Endodermal cell (in vitro differentiated cells): ENCODE results near the gene ANKS1B. TPM values are rescaled to one million over a fixed set of nuclear protein-coding genes. Genes with fewer than 3 reads are reported as not detected.

Experiments
- DNase-seq: peaks from one replicate; pipeline ENCODE4 v3.0.0-alpha.2; 2017
- H3K27ac ChIP-seq: 2 replicates; pipeline ENCODE4 v1.5.1; 2013; ENCODE audit warnings: mild to moderate bottlenecking, low read depth, low read length, moderate library complexity
- H3K27me3 ChIP-seq: 2 replicates; pipeline ENCODE4 v1.6.1; 2013; ENCODE audit warnings: mild to moderate bottlenecking, low read length, moderate library complexity; ENCODE audit not compliant: insufficient read depth, control insufficient read depth, poor library complexity, severe bottlenecking
- H3K36me3 ChIP-seq: 2 replicates; pipeline ENCODE4 v1.7.0; 2013; ENCODE audit warnings: mild to moderate bottlenecking, low read length, moderate library complexity; ENCODE audit not compliant: control insufficient read depth, insufficient read depth
- H3K4me1 ChIP-seq: one replicate; pipeline ENCODE4 v1.7.0; 2013; ENCODE audit warnings: low read length; ENCODE audit not compliant: control insufficient read depth, insufficient read depth
- H3K4me3 ChIP-seq: 2 replicates; pipeline ENCODE4 v1.5.1; 2013; ENCODE audit warnings: mild to moderate bottlenecking, low read length, moderate library complexity
- H3K9ac ChIP-seq: 2 replicates; pipeline ENCODE4 v1.6.1; 2013; ENCODE audit warnings: mild to moderate bottlenecking, low read length, moderate library complexity; ENCODE audit not compliant: poor library complexity, severe bottlenecking; ENCODE audit errors: extremely low read depth
- H3K9me3 ChIP-seq: 2 replicates; pipeline ENCODE4 v1.6.1; 2013; ENCODE audit warnings: mild to moderate bottlenecking, low read length, moderate library complexity; ENCODE audit not compliant: control insufficient read depth
- H3K27ac Mint-ChIP-seq: 2 replicates; pipeline ENCODE4 v1.8.0; 2020; ENCODE audit warnings: mixed read lengths
- H3K27me3 Mint-ChIP-seq: 2 replicates; pipeline ENCODE4 v1.8.0; 2021; ENCODE audit warnings: mild to moderate bottlenecking, mixed read lengths; ENCODE audit not compliant: insufficient read depth
- H3K36me3 Mint-ChIP-seq: 2 replicates; pipeline ENCODE4 v1.8.0; 2020; ENCODE audit warnings: low read depth, mixed read lengths
- H3K4me1 Mint-ChIP-seq: 2 replicates; pipeline ENCODE4 v1.8.0; 2020; ENCODE audit warnings: mixed read lengths
- H3K4me3 Mint-ChIP-seq: 2 replicates; pipeline ENCODE4 v1.8.0; 2020; ENCODE audit warnings: mild to moderate bottlenecking, moderate library complexity, mixed read lengths
- H3K9me3 Mint-ChIP-seq: 2 replicates; pipeline ENCODE4 v1.8.0; 2020; ENCODE audit warnings: mild to moderate bottlenecking, mixed read lengths
- WGBS, 2 experiments: methylation state at CpG; one replicate each; pipeline versions ENCODE4 v1.1.5 to v1.1.7; 2013; ENCODE audit warnings: missing lambda C conversion rate in 2 of 2, mixed read lengths in 1 of 2; ENCODE audit not compliant: insufficient coverage in 1 of 2, insufficient read length in 1 of 2; 5-methylcytosine and 5-hydroxymethylcytosine counted together
- total RNA-seq, 2 donors: library from RNA; stranded (reverse); fragmentation: NEBNext Ultra II Directional in 1 of 2; extraction: Animal tissue kit (Norgen Biotek cat#: 25700) in 1 of 2; gene quantifications; 2 replicates in 1 of 2; 3 replicates in 1 of 2; pipeline ENCODE4 v1.2.1, GENCODE V29; 2021
- TF ChIP-seq, protein P1 (sequence below): fragments of 200-600 bp; sonication (generic); conservative IDR thresholded peaks from 2 replicates; pipeline ENCODE4 v1.5.0; 2021; ENCODE audit warnings: antibody characterized with exemption, mild to moderate bottlenecking

Gene ANKS1B
- total RNA-seq, 2 donors from 2014 or later, result 28.5 to 65.8 TPM

DNA sequence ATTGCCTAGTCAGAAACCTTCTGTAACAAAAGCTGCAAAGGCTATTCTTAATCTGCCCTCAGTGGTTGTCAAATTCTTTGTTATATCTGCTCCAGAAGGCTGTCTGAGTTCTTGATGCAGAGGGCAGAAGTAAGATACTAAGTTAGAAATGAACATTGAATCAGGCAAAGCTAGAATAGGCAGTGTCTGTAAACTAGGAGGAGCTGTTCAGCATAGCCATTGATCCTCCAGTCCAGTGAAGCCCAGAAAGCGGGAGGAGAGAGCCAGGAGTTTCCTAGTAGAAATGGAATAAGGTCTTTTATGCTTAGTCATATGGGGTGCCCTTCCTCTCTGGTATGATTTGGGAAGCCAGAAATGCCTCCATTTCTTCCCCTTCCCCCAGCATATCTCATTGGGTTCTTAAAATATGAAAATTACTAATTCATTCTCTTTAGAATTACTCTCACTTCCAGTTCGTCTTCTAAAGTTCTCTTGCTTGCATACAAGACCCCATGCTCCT is 1263.5 kb downstream of the ANKS1B start:
- Mint-ChIP-seq H3K36me3 (peaks cover 22% of the 10 kb centered on the region), H3K4me1 (peaks cover 3% of the 10 kb centered on the region), H3K4me3 (no peak overlapping the region), H3K27ac (no peak overlapping the region), H3K27me3 (no peaks in the 10 kb centered on the region), H3K9me3 (no peaks in the 10 kb centered on the region)
- Histone ChIP-seq H3K4me3 (no peak overlapping the region), H3K9ac (no peak overlapping the region), H3K36me3 (peaks cover 46% of the 10 kb centered on the region), H3K27me3 (no peaks in the 10 kb centered on the region), H3K4me1 (no peaks in the 10 kb centered on the region), H3K9me3 (no peaks in the 10 kb centered on the region), H3K27ac (no peak overlapping the region)
- WGBS, 2 experiments, result 90% methylated on average over 2 of the region's 2 CpGs; no CpG with 5 or more reads in 1 of the 2 experiments
- TF ChIP-seq, protein P1, sequence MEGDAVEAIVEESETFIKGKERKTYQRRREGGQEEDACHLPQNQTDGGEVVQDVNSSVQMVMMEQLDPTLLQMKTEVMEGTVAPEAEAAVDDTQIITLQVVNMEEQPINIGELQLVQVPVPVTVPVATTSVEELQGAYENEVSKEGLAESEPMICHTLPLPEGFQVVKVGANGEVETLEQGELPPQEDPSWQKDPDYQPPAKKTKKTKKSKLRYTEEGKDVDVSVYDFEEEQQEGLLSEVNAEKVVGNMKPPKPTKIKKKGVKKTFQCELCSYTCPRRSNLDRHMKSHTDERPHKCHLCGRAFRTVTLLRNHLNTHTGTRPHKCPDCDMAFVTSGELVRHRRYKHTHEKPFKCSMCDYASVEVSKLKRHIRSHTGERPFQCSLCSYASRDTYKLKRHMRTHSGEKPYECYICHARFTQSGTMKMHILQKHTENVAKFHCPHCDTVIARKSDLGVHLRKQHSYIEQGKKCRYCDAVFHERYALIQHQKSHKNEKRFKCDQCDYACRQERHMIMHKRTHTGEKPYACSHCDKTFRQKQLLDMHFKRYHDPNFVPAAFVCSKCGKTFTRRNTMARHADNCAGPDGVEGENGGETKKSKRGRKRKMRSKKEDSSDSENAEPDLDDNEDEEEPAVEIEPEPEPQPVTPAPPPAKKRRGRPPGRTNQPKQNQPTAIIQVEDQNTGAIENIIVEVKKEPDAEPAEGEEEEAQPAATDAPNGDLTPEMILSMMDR, result no peak
- DNase-seq, result no peak

DNA sequence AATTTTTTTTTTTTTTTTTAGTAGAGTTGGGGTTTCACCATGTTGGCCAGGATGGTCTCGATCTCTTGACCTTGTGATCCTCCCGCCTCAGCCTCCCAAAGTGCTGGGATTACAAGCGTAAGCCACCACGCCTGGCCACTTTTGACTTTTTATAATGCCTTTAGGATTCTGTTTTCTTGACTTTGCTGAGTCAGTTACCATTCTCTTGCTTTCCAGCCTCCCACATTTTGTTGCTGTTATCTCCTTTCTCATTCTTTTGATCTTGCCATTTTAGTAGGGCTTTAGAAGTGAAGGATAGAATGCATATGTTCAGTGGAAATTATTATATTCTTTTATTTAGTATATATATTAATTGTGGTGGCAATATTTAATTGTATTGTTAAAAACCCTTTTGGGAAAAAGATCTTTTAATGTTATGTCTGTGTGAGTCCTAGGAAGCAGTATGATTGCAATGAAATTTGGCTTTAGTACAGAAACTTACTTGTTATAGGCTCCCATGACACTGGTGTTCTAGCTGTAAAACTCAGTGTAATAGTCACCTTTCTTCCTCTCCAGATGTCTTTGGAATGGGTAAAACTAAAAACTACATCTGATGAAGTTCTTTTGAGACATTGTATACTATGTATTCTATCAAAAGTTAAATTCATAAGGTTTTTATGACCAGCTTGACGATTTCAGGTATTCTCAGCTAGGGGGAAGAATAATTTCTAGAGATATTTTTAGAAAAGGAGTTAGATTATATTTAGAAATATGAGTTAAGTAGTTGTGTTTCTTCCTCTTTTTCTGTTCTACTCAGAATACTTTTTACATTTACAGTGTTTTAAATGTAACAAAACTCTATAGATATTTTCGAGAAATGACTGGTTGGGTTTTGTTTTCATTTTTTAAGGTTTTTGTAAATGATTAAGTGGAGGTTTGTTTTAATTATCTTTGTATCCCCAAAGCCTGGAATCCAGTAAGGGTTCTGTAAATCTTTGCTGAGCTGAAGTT is 1264.9 kb downstream of the ANKS1B start:
- peaks cover 44% of the 10 kb centered on the region for H3K36me3 ChIP-seq
- no peak overlapping the region for H3K9ac ChIP-seq
- Mint-ChIP-seq H3K9me3 (no peaks in the 10 kb centered on the region), H3K4me1 (peaks cover 3% of the 10 kb centered on the region), H3K27ac (no peak overlapping the region), H3K27me3 (no peaks in the 10 kb centered on the region), H3K4me3 (no peak overlapping the region), H3K36me3 (peaks cover 24% of the 10 kb centered on the region)
- H3K9me3 ChIP-seq, result no peaks in the 10 kb centered on the region
- no peak overlapping the region for H3K27ac ChIP-seq
- H3K27me3 ChIP-seq, result no peaks in the 10 kb centered on the region
- DNase-seq, result no peak
- WGBS, 2 experiments, result 95 to 98% methylated on average over 5 to 6 of the region's 6 CpGs
- no peak overlapping the region for H3K4me3 ChIP-seq
- TF ChIP-seq, protein P1, result no peak
- no peaks in the 10 kb centered on the region for H3K4me1 ChIP-seq

- Histone ChIP-seq H3K4me1 (no peaks in the 10 kb centered on the region), H3K9me3 (no peaks in the 10 kb centered on the region), H3K36me3 (peaks cover 58% of the 10 kb centered on the region), H3K27ac (no peak overlapping the region), H3K9ac (no peak overlapping the region), H3K27me3 (no peaks in the 10 kb centered on the region), H3K4me3 (no peak overlapping the region)
- TF ChIP-seq, protein P1, result no peak
- peaks cover 36% of the 10 kb centered on the region for H3K36me3 Mint-ChIP-seq
- H3K4me1 Mint-ChIP-seq, result no peaks in the 10 kb centered on the region
- no peaks in the 10 kb centered on the region for H3K9me3 Mint-ChIP-seq
- no peak overlapping the region for H3K4me3 Mint-ChIP-seq
- WGBS, 2 experiments, result 89 to 93% methylated on average over 3 to 4 of the region's 4 CpGs
- DNase-seq, result no peak
- no peak overlapping the region for H3K27ac Mint-ChIP-seq
- H3K27me3 Mint-ChIP-seq, result no peaks in the 10 kb centered on the region
These were observed 1270.3 kb downstream of the ANKS1B start for GRCh38 chr12:98714426-98714825.
